Measurements from ENCODE around the gene MYO7B.

The MYO7B gene

DNA sequence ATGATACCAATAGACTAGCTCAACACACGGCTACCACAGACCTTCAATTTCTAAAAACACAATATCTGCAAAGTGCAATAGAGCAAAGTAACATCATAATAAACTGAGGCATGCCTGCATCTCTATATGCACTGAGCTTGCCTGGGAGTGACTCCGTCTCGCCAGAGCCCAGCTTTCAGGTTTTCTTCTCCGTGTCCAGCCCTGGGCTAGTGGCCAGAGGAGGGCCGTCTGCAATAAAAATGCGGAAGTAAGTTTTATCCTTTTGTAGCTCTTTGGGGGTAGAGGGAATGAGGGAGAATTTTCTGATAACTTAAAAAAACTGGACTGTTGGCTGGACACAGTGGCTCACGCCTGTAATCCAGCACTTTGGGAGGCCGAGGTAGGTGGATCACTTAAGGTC is 69.5 kb downstream of the MYO7B start:
- Histone ChIP-seq H3K36me3 (replicated peaks; ENCODE audit: low read depth, low read length) (no peaks in the 10 kb centered on the region), H3K4me2 (ENCODE audit: low read length) (no peak overlapping the region), H3K27me3 (ENCODE audit: low read depth, low read length) (no peaks in the 10 kb centered on the region), H3K4me3 (ENCODE audit: low read length) (no peak overlapping the region), H3K79me2 (ENCODE audit: low read length) (no peaks in the 10 kb centered on the region), H3K4me1 (ENCODE audit: low read length) (no peaks in the 10 kb centered on the region), H4K20me1 (ENCODE audit: insufficient read depth, low read length) (no peaks in the 10 kb centered on the region), H2AFZ (ENCODE audit: low read depth, low read length) (no peak overlapping the region), H3K27ac (ENCODE audit: low read length) (no peak overlapping the region), H3K9ac (ENCODE audit: low read length) (no peak overlapping the region), H3K9me3 (ENCODE audit: insufficient read depth, low read length) (0 out of 2 replicates have a peak, but pooled peaks cover 4% of the 10 kb centered on the region)
- no peak for TF ChIP-seq EZH2phosphoT487 (IDR thresholded peaks at IDR 0.05; ENCODE audit: low read depth)
- TF ChIP-seq CTCF (IDR thresholded peaks at IDR 0.05; ENCODE audit: low read depth, low read length) = no peak

DNA sequence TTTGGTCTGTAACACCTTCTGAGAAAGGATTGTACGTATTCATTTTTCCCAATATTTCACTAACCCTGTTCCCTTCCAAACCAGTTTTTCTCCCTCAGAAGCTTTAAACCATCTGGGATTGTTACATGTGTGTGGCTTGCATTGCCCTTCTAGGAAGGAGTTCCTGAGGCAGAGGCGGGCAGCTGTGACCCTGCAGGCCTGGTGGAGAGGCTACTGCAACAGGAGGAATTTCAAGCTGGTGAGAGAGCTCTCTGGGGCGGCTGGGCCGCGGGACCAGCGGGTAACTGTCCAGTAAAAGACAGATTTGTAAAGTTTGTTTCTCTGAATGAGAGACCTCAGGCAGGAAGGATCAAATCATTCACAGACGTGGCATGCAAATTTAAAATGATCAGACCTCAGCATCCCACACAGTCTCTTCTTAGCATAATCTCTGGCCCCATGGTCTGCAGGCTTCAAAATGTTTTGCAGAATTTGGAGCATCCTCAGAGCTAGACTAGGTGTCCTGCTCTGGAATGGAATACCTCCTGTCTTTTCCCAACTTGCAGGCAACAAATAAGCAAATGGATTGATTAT is 70.3 kb downstream of the MYO7B start:
- no peaks in the 10 kb centered on the region for H3K79me2 ChIP-seq (ENCODE audit: low read length)
- no peak overlapping the region for H3K4me2 ChIP-seq (ENCODE audit: low read length)
- TF ChIP-seq EZH2phosphoT487 (IDR thresholded peaks at IDR 0.05; ENCODE audit: low read depth) (no peak), CTCF (IDR thresholded peaks at IDR 0.05; ENCODE audit: low read depth, low read length) (no peak)
- 0 out of 2 replicates have a peak, but pooled peaks cover 4% of the 10 kb centered on the region for H3K9me3 ChIP-seq (ENCODE audit: insufficient read depth, low read length)
- H3K4me3 ChIP-seq (ENCODE audit: low read length) = no peak overlapping the region
- no peak overlapping the region for H3K27ac ChIP-seq (ENCODE audit: low read length)
- H3K36me3 ChIP-seq (replicated peaks; ENCODE audit: low read depth, low read length) = no peaks in the 10 kb centered on the region
- H3K9ac ChIP-seq (ENCODE audit: low read length) = no peak overlapping the region
- H3K27me3 ChIP-seq (ENCODE audit: low read depth, low read length) = no peaks in the 10 kb centered on the region
- H2AFZ ChIP-seq (ENCODE audit: low read depth, low read length) = no peak overlapping the region
- no peaks in the 10 kb centered on the region for H4K20me1 ChIP-seq (ENCODE audit: insufficient read depth, low read length)
- H3K4me1 ChIP-seq (ENCODE audit: low read length) = no peaks in the 10 kb centered on the region

DNA sequence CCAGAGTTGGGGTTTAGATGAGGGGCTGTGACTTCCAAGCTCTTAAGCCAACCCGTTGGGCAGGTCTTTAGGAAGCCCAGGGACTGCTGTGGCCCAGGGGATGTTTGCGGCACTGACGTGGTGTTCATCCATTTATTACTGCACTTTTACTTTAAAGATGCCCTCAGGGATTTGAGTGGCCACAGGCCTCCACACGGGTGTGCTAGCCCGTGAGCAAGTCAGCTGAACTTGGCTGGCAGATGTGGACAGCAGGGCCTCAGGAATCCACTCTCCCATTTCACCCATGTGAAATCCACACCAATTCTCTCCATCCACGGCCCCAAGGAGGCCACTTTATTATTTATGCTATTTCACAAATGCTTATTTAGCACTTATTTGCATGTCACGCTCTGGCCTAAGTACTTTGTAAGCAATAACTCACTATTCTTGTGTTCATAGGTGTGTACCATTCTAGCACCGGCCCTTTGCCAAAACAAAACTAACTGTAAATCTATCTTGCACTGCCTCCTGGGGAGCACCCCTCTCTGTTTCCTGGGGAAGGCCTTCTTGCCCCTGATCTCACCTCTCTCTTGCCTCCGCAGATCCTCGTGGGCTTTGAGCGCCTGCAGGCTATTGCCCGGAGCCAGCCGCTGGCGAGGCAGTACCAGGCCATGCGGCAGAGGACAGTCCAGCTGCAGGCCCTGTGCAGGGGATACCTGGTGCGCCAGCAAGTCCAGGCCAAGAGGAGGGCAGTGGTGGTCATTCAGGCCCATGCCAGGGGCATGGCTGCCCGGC is 71.3 kb downstream of the MYO7B start:
- Histone ChIP-seq H3K4me1 (ENCODE audit: low read length) (no peaks in the 10 kb centered on the region), H4K20me1 (ENCODE audit: insufficient read depth, low read length) (no peaks in the 10 kb centered on the region), H3K4me3 (ENCODE audit: low read length) (no peak overlapping the region), H2AFZ (ENCODE audit: low read depth, low read length) (no peak overlapping the region), H3K79me2 (ENCODE audit: low read length) (no peaks in the 10 kb centered on the region), H3K36me3 (replicated peaks; ENCODE audit: low read depth, low read length) (no peaks in the 10 kb centered on the region), H3K9ac (ENCODE audit: low read length) (no peak overlapping the region), H3K27me3 (ENCODE audit: low read depth, low read length) (no peaks in the 10 kb centered on the region), H3K27ac (ENCODE audit: low read length) (no peak overlapping the region), H3K4me2 (ENCODE audit: low read length) (no peak overlapping the region), H3K9me3 (ENCODE audit: insufficient read depth, low read length) (0 out of 2 replicates have a peak, but pooled peaks cover 4% of the 10 kb centered on the region)
- TF ChIP-seq CTCF (IDR thresholded peaks at IDR 0.05; ENCODE audit: low read depth, low read length) = no peak
- no peak for TF ChIP-seq EZH2phosphoT487 (IDR thresholded peaks at IDR 0.05; ENCODE audit: low read depth)

DNA sequence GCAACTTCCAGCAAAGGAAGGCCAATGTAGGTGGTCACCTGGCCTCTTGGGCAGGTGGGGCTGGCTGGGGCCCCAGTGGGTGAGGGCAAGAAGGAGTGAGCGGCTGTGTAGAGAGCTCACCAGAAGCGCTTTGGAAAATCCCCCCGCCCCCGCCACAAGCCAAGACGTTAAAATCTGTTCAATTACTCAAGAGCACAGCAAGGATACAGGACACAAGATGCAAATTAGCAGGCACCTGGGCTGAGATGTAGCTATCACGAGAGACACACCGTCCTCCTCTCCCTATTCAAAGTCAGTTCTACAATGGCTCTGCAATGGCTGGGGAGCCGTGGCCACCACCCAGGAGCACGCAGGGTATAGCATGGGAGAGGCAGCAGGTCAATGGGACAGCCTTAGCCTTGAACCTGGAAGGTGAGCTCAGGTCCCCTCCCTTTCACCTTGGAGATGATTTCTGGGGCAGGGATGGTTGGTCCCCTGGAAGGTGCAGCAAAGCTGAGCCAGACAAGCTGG is 72.0 kb downstream of the MYO7B start:
- Histone ChIP-seq H3K4me3 (ENCODE audit: low read length) (no peak overlapping the region), H3K36me3 (replicated peaks; ENCODE audit: low read depth, low read length) (no peaks in the 10 kb centered on the region), H3K27me3 (ENCODE audit: low read depth, low read length) (no peaks in the 10 kb centered on the region), H4K20me1 (ENCODE audit: insufficient read depth, low read length) (no peaks in the 10 kb centered on the region), H3K9me3 (ENCODE audit: insufficient read depth, low read length) (0 out of 2 replicates have a peak, but pooled peaks cover 4% of the 10 kb centered on the region), H3K4me2 (ENCODE audit: low read length) (no peak overlapping the region), H3K9ac (ENCODE audit: low read length) (no peak overlapping the region), H3K4me1 (ENCODE audit: low read length) (no peaks in the 10 kb centered on the region), H3K79me2 (ENCODE audit: low read length) (no peaks in the 10 kb centered on the region), H2AFZ (ENCODE audit: low read depth, low read length) (no peak overlapping the region), H3K27ac (ENCODE audit: low read length) (no peak overlapping the region)
- no peak for TF ChIP-seq EZH2phosphoT487 (IDR thresholded peaks at IDR 0.05; ENCODE audit: low read depth)

All from OCI-LY3 (cell line).